H54 (cell line): Measurements from ENCODE around the gene TACR3.
"Not testable (repeated sequence)": the region's sequence is repeated elsewhere in the genome, so short reads cannot be mapped to it uniquely, and the experiment has no call there.

ENCODE experiments used
- DNase-seq: peaks from one replicate; pipeline ENCODE4 v3.0.0; 2011; ENCODE audit warnings: low spot score, mixed read lengths; ENCODE audit not compliant: insufficient read length
- FAIRE-seq: peaks from 3 replicates; lab custom pipeline; 2011; peaks lifted over from hg19 to GRCh38; lab: Jason Lieb, UNC
- POLR2A ChIP-seq: IDR thresholded peaks from 2 replicates; pipeline ENCODE4 v1.6.1; 2011; ENCODE audit warnings: low read depth, mild to moderate bottlenecking, low read length

Gene TACR3, protein sequence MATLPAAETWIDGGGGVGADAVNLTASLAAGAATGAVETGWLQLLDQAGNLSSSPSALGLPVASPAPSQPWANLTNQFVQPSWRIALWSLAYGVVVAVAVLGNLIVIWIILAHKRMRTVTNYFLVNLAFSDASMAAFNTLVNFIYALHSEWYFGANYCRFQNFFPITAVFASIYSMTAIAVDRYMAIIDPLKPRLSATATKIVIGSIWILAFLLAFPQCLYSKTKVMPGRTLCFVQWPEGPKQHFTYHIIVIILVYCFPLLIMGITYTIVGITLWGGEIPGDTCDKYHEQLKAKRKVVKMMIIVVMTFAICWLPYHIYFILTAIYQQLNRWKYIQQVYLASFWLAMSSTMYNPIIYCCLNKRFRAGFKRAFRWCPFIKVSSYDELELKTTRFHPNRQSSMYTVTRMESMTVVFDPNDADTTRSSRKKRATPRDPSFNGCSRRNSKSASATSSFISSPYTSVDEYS

GRCh38 chr4:103719830-103720207, at the start of gene TACR3:
Gene TACR3 (minus strand): TSS chr4:103719985. CDS start chr4:103719675, 310 bp downstream.
- FAIRE-seq, result no peak

DNA sequence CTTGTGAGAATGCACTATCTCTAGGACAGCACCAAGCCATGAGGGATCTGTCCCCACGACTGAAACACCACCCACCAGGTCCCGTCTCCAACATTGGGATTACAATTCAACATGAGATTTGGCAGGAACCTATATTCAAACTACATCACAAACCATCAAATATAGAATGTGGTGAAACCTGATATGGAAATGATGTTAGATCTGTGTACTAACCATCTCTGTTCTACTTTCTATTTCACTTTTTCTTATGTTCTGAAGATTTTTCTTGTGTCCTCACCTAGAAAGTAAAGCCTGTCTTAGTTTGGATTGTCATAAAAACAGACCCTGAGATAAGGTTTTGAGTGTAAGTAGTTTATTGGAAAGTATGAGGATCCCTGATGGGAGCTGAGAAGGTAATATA, 37.8 kb upstream of the TACR3 start:
- FAIRE-seq, result no peak
- no peak for DNase-seq
- no peak for TF ChIP-seq POLR2A

More at GRCh38 chr4:103719830-103720207, at the start of gene TACR3:
- TF ChIP-seq POLR2A, result no peak
- DNase-seq, result no peak

DNA sequence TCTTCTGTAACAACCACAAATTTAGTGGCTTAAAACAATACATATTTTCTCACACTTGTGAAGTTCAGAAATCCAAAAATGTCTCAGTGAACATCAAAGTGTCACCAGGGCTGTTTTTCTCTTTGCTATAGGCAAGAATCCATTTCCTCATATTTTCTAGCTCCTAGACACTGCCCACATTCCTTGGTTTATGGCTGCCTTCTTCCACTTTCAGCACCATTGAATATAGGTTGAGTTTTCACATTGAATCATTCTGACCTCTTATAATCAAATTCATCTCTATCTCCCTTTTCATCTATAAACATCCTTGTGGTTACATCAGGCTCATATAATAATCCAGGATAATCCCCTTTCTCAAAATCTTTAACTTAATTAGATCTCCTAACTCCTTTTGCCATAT, 37.0 kb upstream of the TACR3 start:
- TF ChIP-seq POLR2A, result no peak

GRCh38 chr4:103754844-103755243, 35.1 kb upstream of the TACR3 start:
- FAIRE-seq, result no peak

More for the DNA sequence above, 37.0 kb upstream of the TACR3 start:
- no peak for DNase-seq
- no peak for FAIRE-seq

DNA sequence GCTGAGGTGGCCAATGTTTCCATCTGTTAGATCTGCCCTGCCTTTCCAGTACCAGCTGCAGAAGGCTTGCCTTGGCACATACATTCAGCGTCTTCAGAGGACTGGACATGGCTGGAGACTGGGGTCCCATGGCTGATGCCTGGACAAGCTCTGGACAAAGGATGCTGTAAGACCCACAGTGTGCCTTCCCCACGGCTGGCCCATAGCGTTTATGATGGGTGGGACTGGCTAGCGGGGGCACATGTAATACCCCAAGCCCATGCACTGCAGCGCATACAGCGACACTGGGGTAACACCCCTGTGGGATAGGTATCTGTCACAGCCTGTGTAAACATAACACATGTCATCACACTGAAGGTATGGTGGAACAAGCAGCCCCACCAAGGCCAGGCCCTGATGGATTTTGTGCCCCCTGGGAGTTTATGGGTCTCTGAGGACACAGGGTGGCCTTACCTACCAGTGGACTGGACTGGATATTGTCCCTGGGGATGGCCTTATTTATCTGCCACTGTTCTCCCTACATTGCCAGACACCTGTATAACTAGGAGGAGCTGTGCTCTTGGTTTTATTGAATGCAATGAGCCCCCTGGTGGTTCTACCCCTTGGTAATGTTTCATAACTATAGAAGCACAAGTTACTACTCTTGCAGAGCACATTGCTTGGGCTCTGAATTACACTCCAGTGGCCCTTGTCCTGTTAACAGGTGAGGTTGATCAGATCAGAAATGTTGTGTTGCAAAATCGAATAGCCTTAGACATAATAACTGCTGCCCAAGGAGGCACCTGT, 34.3 kb upstream of the TACR3 start:
- no peak for TF ChIP-seq POLR2A
- FAIRE-seq (no peak), DNase-seq (no peak)

More at GRCh38 chr4:103754844-103755243, 35.1 kb upstream of the TACR3 start:
- DNase-seq, result no peak
- no peak for TF ChIP-seq POLR2A

DNA sequence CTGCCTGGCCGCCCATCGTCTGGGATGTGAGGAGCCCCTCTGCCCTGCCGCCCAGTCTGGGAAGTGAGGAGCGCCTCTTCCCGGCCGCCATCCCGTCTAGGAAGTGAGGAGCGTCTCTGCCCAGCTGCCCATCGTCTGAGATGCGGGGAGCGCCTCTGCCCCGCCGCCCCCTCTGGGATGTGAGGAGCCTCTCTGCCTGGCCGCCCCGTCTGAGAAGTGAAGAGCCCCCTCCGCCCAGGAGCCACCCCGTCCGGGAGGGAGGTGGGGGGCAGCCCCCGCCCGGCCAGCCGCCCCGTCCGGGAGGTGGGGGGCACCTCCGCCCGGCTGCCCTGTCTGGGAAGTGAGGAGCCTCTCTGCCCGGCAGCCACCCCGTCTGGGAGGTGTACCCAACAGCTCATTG, 3.4 kb upstream of the TACR3 start:
- FAIRE-seq, result not testable (repeated sequence)

GRCh38 chr4:103721251-103721650, 1.5 kb upstream of the TACR3 start:
- FAIRE-seq (no peak), DNase-seq (no peak)
- TF ChIP-seq POLR2A, result no peak

More for the DNA sequence above, 3.4 kb upstream of the TACR3 start:
- not testable (repeated sequence) for DNase-seq

DNA sequence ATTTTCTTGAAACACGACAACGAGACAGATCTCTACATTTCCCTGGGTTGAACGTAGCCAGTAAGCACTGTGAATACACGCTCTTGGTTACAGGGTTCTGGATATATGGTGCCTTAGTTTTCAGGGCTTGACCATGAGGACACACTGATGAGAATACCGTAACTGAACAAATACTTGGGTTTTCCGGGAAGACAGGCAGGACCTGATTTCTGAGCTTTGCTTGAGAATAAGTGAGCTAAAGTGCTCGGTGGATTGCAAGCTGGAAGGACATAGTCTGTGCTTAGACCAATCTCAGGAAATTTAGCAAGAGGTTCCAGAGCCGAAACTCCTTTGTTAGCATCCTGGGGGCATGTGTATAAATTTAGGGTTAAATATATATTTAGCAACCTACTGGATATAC, 876 bp upstream of the TACR3 start:
- DNase-seq, result no peak
- no peak for FAIRE-seq
- TF ChIP-seq POLR2A, result no peak

GRCh38 chr4:103719105-103719829, 518 bp downstream of the TACR3 start:
- no peak for FAIRE-seq

GRCh38 chr4:103692615-103693014, 27.2 kb downstream of the TACR3 start:
- DNase-seq (no peak), FAIRE-seq (no peak)
- no peak for TF ChIP-seq POLR2A

More at GRCh38 chr4:103719105-103719829, 518 bp downstream of the TACR3 start:
- TF ChIP-seq POLR2A, result no peak
- DNase-seq, result no peak

GRCh38 chr4:103673983-103674382, 45.8 kb downstream of the TACR3 start:
- FAIRE-seq (no peak), DNase-seq (no peak)

DNA sequence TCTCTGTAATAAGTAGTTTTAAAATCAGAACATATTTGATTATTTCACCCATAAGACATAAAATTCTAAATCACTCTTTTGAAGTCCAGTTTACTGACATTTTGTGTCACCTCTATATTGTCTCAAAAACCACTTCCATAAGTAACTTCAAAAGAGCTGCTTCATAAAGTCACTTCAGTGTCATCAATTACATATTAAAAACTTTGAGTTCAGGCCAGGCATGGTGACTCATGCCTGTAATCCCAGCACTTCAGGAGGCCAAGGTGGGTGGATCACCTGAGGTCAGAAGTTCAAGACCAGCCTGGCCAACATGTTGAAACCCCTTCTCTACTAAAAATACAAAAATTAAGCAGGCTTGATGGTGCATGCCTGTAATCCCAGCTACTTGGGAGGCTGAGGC, 53.0 kb downstream of the TACR3 start:
- DNase-seq, FAIRE-seq: not testable (repeated sequence)

More at GRCh38 chr4:103673983-103674382, 45.8 kb downstream of the TACR3 start:
- no peak for TF ChIP-seq POLR2A

- FAIRE-seq (no peak), DNase-seq (no peak)
Observed at GRCh38 chr4:103664436-103665075, 55.2 kb downstream of the TACR3 start.

More at GRCh38 chr4:103664436-103665075, 55.2 kb downstream of the TACR3 start:
- no peak for TF ChIP-seq POLR2A
